Esophagus muscularis mucosa (tissue), 3 donors: ENCODE measurements around the gene SIDT1.

Experiments
- CTCF ChIP-seq, 3 experiments: fragments of 200-600 bp in 2 of 3; fragments of 450-650 bp in 1 of 3; sonication (generic) in 2 of 3; IDR thresholded peaks; one replicate each; pipeline ENCODE4 v1.5.1; 2017 to 2019; ENCODE audit warnings: antibody characterized with exemption in 3 of 3, mild to moderate bottlenecking in 2 of 3, moderate library complexity in 1 of 3
- POLR2A ChIP-seq: fragments of 450-650 bp; IDR thresholded peaks from one replicate; pipeline ENCODE4 v1.6.1; 2017; ENCODE audit warnings: antibody characterized with exemption, moderate library complexity, mild to moderate bottlenecking, low read depth
- POLR2AphosphoS5 ChIP-seq, 2 donors: sonication (generic); formaldehyde crosslinking; IDR thresholded peaks; one replicate each; pipeline ENCODE4 v1.6.1; 2017; ENCODE audit warnings: antibody characterized with exemption in 2 of 2

GRCh38 chr3:113560271-113560670, 27.9 kb downstream of the SIDT1 start:
- no peak for TF ChIP-seq CTCF (IDR thresholded peaks at IDR 0.05)
- TF ChIP-seq POLR2A, result no peak
- TF ChIP-seq POLR2AphosphoS5 (IDR thresholded peaks at IDR 0.05), result no peak
